GM18870 (cell line): ENCODE results near the gene FCGR3A.
A peak's percentile ranks its signal among the peaks of the same experiment; 100 is the strongest.
"Not testable (repeated sequence)": the region's sequence is repeated elsewhere in the genome, so short reads cannot be mapped to it uniquely, and the experiment has no call there.

Experiments used
- ATAC-seq: cut with Tn5 transposase; IDR thresholded peaks from one replicate; pipeline ENCODE4 v1.9.1; 2021; ENCODE audit warnings: moderate library complexity; ENCODE audit not compliant: unreplicated experiment

The FCGR3A gene

DNA sequence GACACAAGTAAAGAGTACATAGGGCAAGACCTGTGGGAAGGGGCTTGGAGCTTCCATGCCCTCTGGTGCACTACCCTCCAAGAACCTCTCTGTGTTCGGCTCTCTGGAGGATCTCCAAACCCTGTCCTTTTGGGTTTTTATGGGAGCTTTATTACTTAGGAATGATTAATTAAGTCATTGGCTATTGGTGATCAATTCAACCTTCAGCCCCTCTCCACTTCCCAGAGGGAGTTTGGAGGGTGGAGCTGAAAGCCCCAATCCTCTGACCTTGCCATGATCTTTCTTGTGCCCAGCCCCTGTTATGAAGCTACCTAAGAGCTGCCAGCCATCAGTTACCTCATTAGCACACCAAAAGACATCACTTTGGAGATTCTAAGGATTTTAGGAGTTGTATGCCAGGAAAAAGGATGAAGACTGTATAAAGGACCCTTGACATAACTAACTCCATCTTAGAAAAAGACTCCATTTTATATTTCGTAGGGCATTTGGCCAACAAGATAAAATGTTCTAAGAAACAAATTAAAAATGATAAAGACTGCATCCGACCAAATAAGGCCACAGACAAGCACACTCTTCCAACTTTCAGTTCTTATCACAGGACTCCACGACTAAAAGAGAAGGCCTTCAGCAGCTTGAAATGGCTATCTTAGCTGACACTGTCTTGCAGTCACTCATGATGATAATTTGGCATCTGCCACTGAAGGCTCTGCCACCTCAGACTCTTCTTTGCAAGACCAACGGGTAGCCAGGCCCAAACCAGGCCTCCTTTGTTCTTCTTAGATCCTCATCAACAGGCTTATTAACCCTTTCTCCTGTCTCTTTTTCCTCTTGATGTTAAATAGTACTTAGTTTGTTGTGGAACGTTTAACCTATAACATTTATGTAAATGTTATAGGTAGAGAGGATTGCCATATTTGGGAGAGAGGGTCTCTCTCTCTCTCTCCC lies 8.2 kb upstream of the FCGR3A start:
- ATAC-seq: not testable (repeated sequence)

DNA sequence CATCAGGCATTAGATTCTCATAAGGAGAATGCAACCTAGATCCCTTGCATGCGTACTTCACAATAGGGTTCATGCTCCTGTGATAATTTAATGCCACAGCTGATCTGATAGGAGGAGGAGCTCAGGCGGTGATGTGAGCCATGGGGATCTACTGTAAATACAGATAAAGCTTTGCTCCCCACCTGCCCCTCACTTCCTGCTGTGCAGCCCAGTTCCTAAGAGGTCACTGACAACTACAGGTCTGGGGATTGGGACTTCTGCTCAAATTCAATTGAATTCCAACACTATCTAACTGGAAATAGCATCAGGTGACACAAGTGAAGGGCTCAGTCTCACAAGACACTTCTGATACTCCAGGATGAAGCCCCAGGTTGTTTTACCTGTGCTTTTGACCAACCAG lies 7.4 kb upstream of the FCGR3A start:
- ATAC-seq: not testable (repeated sequence)

- not testable (repeated sequence) for ATAC-seq
Measured at GRCh38 chr1:161556143-161556542, 6.5 kb upstream of the FCGR3A start.

GRCh38 chr1:161554815-161555417 lies 5.3 kb upstream of the FCGR3A start:
- ATAC-seq: not testable (repeated sequence)

- not testable (repeated sequence) for ATAC-seq
Measured at GRCh38 chr1:161554340-161554739, 4.7 kb upstream of the FCGR3A start.

DNA sequence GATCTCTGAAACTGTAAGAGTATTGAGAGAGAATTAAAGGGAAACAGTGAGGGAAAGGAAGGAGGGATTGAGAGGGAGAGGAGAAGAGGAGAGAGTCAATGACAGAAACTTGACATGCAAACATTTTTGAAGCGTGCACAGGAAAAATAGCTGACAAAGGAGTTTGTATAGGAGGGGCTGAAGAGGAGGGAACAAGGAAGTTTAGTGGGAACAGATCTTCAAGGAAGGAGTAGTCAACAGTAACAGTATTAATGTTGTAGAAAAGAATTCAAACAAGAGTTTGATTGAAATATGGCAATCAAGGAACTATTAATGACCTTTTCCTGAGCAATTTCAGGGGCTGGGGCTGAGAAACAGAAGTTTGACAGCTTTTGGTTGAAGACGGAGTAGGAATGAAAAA lies 4.0 kb upstream of the FCGR3A start:
- not testable (repeated sequence) for ATAC-seq

- not testable (repeated sequence) for ATAC-seq
Measured at GRCh38 chr1:161550942-161551341, 1.3 kb upstream of the FCGR3A start.

GRCh38 chr1:161548749-161549406 lies 740 bp downstream of the FCGR3A start:
- not testable (repeated sequence) for ATAC-seq

DNA sequence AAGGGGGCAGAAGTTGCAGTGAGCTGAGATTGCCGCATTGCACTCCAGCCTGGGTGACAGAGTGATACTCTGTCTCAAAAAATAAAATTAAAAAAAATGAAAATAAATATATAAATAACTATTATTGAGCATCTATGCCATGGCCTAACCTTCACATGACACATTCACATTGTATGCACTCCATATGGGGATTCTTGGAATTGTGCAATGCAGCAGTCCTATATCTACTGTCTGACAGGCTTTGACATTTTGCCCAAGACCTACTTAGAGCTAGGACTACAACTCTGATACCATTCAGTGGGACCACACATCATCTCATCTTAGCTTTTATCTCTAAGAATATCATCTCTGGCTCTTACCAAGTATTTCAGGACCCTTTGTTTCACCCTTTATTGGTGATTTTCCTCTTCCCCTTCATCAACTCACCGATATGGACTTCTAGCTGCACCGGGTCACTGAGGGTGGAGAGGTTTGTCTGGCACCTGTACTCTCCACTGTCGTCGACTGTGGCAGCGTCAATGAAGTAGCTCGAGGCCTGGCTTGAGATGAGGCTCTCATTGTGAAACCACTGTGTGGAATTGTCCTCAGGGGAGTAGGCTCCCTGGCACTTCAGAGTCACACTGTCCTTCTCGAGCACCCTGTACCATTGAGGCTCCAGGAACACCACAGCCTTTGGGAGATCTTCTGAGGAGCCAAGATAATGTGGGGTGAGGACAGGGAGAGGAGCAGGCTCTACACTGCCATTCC lies 1.4 kb downstream of the FCGR3A start:
- ATAC-seq: not testable (repeated sequence)

DNA sequence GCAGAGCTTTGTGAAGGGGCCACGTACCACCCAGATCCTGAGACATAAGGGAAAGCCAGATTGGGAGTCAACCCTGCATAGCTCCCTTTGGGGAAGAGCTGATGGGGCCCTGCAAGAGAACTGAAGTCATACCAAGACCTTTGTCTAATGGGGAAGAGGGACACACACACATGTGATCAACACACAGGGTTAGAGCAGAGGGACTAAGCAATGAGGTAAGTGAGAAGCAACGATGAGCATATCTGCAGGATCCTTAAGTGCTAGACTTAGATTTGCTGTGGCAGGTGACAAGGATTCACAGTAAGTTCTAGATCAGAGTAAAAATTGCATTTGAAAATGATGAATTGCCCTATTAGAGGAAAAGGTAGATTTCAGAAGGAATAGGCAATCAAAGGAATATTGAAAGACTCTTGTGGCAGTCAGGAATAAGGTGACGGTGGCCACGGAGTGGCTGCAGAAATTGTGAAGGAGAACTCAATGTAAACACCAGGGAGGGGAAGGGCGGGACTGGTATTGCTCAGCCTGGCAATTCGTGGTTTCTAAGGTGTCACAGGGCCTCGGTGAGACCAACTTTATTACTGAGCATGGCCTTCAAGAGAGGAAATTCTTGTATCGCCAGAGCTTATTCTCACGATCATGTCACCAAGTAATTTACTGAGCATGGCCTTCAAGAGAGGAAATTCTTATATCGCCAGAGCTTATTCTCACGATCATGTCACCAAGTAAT lies 4.5 kb downstream of the FCGR3A start:
- not testable (repeated sequence) for ATAC-seq

GRCh38 chr1:161543125-161543524 lies 6.5 kb downstream of the FCGR3A start:
- not testable (repeated sequence) for ATAC-seq

GRCh38 chr1:161542091-161542559 lies 7.5 kb downstream of the FCGR3A start:
- ATAC-seq: peak; percentile 44

GRCh38 chr1:161540570-161540960 lies 9.1 kb downstream of the FCGR3A start:
- ATAC-seq: not testable (repeated sequence)

GRCh38 chr1:161539731-161540569 lies 9.7 kb downstream of the FCGR3A start:
- peak; percentile 59 for ATAC-seq

DNA sequence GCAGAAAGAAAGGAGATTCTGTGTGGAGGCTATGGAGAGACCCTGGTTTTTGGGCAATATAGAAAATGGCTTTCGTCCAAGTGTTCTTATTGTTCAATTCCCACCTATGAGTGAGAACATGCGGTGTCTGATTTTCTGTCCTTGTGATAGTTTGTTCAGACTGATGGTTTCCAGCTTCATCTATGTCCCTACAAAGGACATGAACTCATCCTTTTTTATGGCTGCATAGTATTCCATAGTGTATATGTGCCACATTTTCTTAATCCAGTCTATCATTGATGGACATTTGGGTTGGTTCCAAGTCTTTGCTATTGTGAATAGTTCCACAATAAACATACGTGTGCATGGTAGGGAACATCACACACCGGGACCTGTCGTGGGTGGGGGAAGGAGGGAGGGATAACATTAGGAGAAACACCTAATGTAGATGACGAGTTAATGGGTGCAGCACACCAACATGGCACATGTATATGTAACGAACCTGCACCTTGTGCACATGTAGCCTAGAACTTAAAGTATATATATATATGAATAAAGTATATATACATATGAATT lies 10.6 kb downstream of the FCGR3A start:
- not testable (repeated sequence) for ATAC-seq

GRCh38 chr1:161537068-161537669 lies 12.4 kb downstream of the FCGR3A start:
- not testable (repeated sequence) for ATAC-seq

DNA sequence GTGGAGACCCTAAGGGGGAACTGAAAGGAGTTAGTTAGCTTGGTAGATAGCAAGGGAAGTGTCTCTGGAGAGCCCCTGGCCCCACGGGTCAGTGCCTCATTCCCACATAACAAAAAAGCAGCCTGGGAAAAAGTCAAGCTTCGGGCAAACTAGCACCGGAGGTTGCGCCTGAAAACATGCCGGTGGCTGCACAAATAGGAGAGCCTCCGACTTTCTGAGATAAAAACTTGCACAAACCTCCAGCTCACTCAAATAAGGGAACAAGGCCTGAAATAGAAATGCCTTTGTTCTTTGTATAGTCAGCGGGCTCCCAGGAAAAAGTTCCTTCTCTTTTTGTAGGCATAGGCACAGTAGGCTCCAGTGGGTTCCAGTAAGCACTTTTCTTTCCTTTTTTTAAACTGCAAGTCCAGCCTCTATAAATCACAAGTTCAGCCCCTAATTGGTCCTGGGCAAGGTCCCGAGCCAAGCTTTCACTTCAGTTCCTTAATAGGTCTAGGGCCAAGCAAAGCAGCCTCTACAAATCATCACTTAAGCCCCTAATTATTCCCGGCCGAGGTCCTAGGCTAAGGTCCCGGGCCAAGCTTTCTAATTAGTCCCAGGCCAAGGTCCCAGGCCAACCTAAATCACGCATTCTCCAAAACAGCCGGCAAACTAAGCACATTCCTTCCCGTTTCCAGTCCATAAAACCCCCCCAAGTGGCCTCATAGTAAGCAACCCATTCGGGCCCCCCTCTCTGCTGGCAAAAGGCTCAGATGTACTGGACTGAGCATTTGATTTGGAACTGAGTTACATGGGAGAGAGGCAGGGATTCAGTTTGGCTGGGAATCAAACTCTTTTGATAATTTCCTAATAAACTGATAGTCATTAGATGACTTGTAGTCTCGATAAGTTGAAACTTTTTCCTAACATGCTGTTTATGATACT lies 16.7 kb downstream of the FCGR3A start:
- ATAC-seq: not testable (repeated sequence)
